ENCODE data around the gene SPATA21.

The SPATA21 gene

DNA sequence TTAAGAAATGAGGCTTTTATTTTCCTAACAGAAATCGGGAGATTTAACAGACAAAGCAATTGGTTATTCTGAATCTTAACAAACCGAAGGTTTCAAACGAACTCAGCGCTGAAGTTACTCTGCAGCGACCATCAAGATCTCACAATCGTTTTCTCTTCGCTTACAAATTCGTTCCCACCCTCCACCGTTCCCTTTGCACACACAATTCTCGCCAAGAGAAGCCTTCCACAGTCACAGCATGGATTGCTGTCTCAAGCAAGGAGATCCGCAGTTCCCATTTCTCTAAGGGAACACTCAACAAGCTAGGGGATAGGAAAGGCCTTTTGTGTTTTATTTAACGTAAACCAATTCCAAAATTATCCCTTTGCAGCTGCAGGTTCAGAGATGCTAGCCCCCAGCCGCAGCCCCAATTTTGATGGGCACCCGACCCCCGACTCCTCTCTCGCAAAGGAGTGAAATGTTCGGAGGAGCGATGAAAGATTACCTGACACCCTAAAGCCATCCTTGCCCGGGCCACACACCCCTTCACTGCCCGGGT lies 85.7 kb downstream of the SPATA21 start:
- DNase-seq (ENCODE audit: low read depth in 3 of 3, low spot score in 1 of 3): no peak

- no peak for DNase-seq (ENCODE audit: low read depth in 3 of 3, low spot score in 1 of 3)
Observed at GRCh38 chr1:16349847-16350406, 87.3 kb downstream of the SPATA21 start.
